Heart left ventricle (tissue), 13 donors: ENCODE measurements around the gene MON2.

Experiments
- CTCF ChIP-seq, 12 donors: fragments of 200-600 bp; sonication (generic) in 4 of 12; IDR thresholded peaks; one replicate each; pipeline versions ENCODE4 v1.5.0 to v1.8.0; 2018 to 2022; ENCODE audit warnings: antibody characterized with exemption in 12 of 12, mild to moderate bottlenecking in 5 of 12
- POLR2A ChIP-seq, 2 donors: fragments of 450-650 bp; IDR thresholded peaks; one replicate each; pipeline ENCODE4 v1.6.1; 2017; ENCODE audit warnings: antibody characterized with exemption in 2 of 2, mild to moderate bottlenecking in 2 of 2, moderate library complexity in 2 of 2
- donor health status: ischemic (EF 13 %, LVEDD 7.1; RV severe dilation, severe dysfunction).
- donor health status: DM: no; HTN: yes; CAD: no.
- donor health status: DM: no; HTN: no; CAD: no.
- donor health status: ischemic (EF 25% LVEDD 6.9; RV normal size, moderate dysfunction).
- donor health status: ischemic (EF 25% LVEDD 5.7; RV mildly dilated, moderate dysfunction).
- donor health status: ischemic (EF 35%, LVEDD 5.7; RV mildly dilated, moderate dysfunction).
- donor health status: nonischemic (EF 11% LVEDD 7.7; RV severe dilation, severe dysfunction).
- donor health status: DM: yes; HTN: yes; CAD: no.
- donor health status: PGD.
- donor health status: ischemic (EF 29% LVEDD 5.4; RV normal size, mild dysfunction).
- donor health status: nonischemic (EF 23%, LVEDD 6.1; RV moderate dilation, normal function).

- no peak for TF ChIP-seq POLR2A (IDR thresholded peaks at IDR 0.05)
- TF ChIP-seq CTCF (IDR thresholded peaks at IDR 0.05): no peak
Observed at GRCh38 chr12:62552906-62553556, 86.4 kb downstream of the MON2 start.
